Measurements from ENCODE around the gene PWWP2B. TPM values are rescaled to one million over a fixed set of nuclear protein-coding genes. Genes with fewer than 3 reads are reported as not detected.
"Not testable (repeated sequence)": the region's sequence is repeated elsewhere in the genome, so short reads cannot be mapped to it uniquely, and the experiment has no call there.

The PWWP2B gene
- total RNA-seq, 4 donors from 2014 or later: 14.9 to 27.3 (median 16.7) TPM

GRCh38 chr10:132433671-132434340, 36.8 kb downstream of the PWWP2B start:
- peaks cover 0 to 13% (median 10%) of the 10 kb centered on the region in 3 donors for H3K4me1 ChIP-seq
- H3K4me3 ChIP-seq: no peak overlapping the region
- no peaks in the 10 kb centered on the region for H3K36me3 ChIP-seq
- no peak overlapping the region for H3K27ac ChIP-seq
- intact Hi-C loops (cut with DNase I): no loop called here
- WGBS, 2 donors: 80 to 88% methylated on average over 3 to 5 of the region's 21 CpGs
- H3K27me3 ChIP-seq: no peaks in the 10 kb centered on the region
- TF ChIP-seq, protein P1, sequence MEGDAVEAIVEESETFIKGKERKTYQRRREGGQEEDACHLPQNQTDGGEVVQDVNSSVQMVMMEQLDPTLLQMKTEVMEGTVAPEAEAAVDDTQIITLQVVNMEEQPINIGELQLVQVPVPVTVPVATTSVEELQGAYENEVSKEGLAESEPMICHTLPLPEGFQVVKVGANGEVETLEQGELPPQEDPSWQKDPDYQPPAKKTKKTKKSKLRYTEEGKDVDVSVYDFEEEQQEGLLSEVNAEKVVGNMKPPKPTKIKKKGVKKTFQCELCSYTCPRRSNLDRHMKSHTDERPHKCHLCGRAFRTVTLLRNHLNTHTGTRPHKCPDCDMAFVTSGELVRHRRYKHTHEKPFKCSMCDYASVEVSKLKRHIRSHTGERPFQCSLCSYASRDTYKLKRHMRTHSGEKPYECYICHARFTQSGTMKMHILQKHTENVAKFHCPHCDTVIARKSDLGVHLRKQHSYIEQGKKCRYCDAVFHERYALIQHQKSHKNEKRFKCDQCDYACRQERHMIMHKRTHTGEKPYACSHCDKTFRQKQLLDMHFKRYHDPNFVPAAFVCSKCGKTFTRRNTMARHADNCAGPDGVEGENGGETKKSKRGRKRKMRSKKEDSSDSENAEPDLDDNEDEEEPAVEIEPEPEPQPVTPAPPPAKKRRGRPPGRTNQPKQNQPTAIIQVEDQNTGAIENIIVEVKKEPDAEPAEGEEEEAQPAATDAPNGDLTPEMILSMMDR (IDR thresholded peaks at IDR 0.05): no peak
- no peak for TF ChIP-seq POLR2A (IDR thresholded peaks at IDR 0.05)
- no peak for DNase-seq
- no peaks in the 10 kb centered on the region for H3K9me3 ChIP-seq

DNA sequence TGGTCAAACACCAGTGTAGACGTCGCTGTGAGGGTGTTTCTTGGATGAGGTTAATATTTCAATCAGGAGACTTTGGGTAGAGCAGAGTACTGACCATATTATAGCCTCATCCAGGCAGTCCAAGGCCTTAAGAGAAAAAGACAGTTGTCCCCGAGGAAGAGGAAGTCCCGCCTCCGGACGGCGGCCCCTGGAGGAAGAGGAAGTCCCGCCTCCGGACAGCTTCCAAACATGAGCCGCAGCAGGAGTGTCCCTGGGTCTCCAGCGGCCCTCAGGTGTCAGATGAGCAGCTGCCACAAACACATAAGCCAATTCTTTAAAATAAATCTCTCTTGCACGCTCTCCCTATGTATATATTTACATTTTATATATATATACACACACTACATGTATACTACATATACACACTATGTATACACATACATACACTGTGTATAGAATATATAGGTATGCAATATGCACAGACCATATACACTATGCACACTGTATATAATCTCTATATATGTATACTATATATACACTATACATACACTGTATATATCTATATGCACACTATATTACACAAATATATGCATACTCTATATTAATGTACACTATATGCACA, 37.5 kb downstream of the PWWP2B start:
- no peak overlapping the region for H3K27ac ChIP-seq
- peaks cover 0 to 8% (median 6%) of the 10 kb centered on the region in 3 donors for H3K4me1 ChIP-seq
- TF ChIP-seq, protein P1 (IDR thresholded peaks at IDR 0.05): no peak
- no peak for TF ChIP-seq POLR2A (IDR thresholded peaks at IDR 0.05)
- H3K4me3 ChIP-seq: no peak overlapping the region
- 58 to 69% methylated on average over 10 to 12 of the region's 12 CpGs for WGBS, 2 donors
- no peaks in the 10 kb centered on the region for H3K36me3 ChIP-seq
- intact Hi-C loops (cut with DNase I): no loop called here
- no peak for DNase-seq
- no peaks in the 10 kb centered on the region for H3K27me3 ChIP-seq
- no peaks in the 10 kb centered on the region for H3K9me3 ChIP-seq

DNA sequence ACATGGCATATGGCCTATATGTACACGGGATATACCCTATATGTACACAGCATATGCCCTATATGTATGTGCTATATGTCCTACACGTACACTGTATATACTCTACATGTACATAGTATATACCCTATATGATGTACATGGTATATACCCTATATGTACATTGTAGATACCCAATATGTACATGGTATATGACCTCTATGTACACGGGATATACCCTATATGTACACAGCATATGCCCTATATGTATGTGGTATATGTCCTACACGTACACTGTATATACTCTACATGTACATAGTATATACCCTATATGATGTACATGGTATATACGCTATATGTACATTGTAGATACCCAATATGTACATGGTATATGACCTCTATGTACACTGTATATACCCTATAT, 38.3 kb downstream of the PWWP2B start:
- H3K9me3 ChIP-seq; H3K36me3 ChIP-seq; H3K27ac ChIP-seq; H3K27me3 ChIP-seq; intact Hi-C loops (cut with DNase I); H3K4me1 ChIP-seq; DNase-seq; H3K4me3 ChIP-seq: not testable (repeated sequence)
- WGBS, 2 donors: 90 to 91% methylated on average over 5 of the region's 5 CpGs

- DNase-seq; intact Hi-C loops (cut with DNase I): not testable (repeated sequence)
Measured at GRCh38 chr10:132436096-132436495, 39.1 kb downstream of the PWWP2B start.

GRCh38 chr10:132436861-132437410, 39.9 kb downstream of the PWWP2B start:
- TF ChIP-seq, protein P1 (IDR thresholded peaks at IDR 0.05): no peak
- no peak for TF ChIP-seq POLR2A (IDR thresholded peaks at IDR 0.05)
- Histone ChIP-seq H3K27me3 (no peaks in the 10 kb centered on the region), H3K4me3 (no peak overlapping the region), H3K36me3 (no peaks in the 10 kb centered on the region), H3K27ac (no peak overlapping the region), H3K4me1 (no peaks in the 10 kb centered on the region), H3K9me3 (no peaks in the 10 kb centered on the region)
- WGBS, 2 donors: 90% methylated on average over 2 of the region's 15 CpGs; no CpG with 5 or more reads in 1 of the 2 donors
- no peak for DNase-seq
- intact Hi-C loops (cut with DNase I): no loop called here

More at GRCh38 chr10:132436096-132436495, 39.1 kb downstream of the PWWP2B start:
- H3K9me3 ChIP-seq, H3K4me3 ChIP-seq, H3K27me3 ChIP-seq, H3K36me3 ChIP-seq, H3K27ac ChIP-seq, H3K4me1 ChIP-seq: not testable (repeated sequence)
- WGBS, 2 donors: 100% methylated on average over 1 of the region's 3 CpGs; no CpG with 5 or more reads in 1 of the 2 donors

GRCh38 chr10:132437541-132437950, 40.5 kb downstream of the PWWP2B start:
- DNase-seq: no peak
- intact Hi-C loops (cut with DNase I): no loop called here

More at GRCh38 chr10:132437541-132437950, 40.5 kb downstream of the PWWP2B start:
- no peak overlapping the region for H3K27ac ChIP-seq
- TF ChIP-seq, protein P1 (IDR thresholded peaks at IDR 0.05): no peak
- no peak for TF ChIP-seq POLR2A (IDR thresholded peaks at IDR 0.05)
- H3K4me3 ChIP-seq: no peak overlapping the region
- WGBS, 2 donors: 90 to 96% methylated on average over 4 to 6 of the region's 13 CpGs
- H3K9me3 ChIP-seq: no peaks in the 10 kb centered on the region
- no peaks in the 10 kb centered on the region for H3K27me3 ChIP-seq
- H3K36me3 ChIP-seq: no peaks in the 10 kb centered on the region
- no peaks in the 10 kb centered on the region for H3K4me1 ChIP-seq

Measured in esophagus squamous epithelium (tissue), 5 donors.